ENCODE data around the gene SREBF1.

Gene SREBF1

DNA sequence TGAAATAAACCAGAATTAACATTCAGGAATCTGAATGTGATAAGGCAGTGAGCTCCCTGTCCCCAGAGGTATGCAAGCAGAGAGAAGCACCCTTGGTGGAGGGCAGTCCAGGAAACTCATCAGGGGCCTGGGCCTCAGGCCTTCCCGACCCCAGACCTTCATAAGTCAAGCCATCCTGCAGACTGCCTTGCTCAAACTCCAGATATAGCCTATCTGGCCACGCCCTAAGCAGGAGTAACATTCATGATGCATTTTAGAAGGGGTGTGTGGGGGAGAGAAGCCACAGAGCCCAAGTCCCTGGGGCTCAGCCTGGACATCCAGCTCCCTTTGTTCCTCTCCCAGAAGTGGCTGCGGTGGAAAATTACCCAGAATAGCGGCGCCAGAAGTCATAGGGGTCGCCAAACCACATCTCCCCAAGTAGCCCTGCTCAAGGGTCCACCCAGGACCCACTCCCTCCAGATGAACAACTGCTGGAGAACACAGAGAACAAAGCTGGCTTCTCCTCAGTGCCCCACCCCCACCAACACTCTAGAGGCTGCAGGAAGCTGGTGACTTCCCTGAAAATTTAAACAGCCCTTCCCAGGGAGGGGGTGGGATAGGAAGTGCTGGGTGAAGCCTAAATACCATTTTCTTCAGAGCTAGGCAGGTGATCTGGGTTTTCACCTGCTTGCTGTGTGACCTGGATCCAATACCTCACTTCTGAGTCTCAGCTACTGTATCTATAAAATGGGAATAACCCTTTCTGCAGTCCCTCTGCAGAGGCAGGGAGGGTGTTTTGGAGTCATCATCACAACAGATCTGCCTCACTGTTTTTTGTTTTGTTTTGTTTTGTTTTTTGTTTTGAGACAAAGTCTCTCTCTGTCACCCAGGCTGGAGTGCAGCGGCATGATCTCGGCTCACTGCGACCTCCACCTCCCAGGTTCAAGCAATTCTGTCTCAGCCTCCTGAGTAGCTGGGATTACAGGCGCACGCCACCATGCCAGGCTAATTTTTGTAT, 1.5 kb upstream of the SREBF1 start:
- Mint-ChIP-seq H3K27me3 (no peaks in the 10 kb centered on the region), H3K9me3 (no peaks in the 10 kb centered on the region), H3K27ac (peak overlapping the region; percentile 41), H3K4me1 (ENCODE audit: low read depth) (peaks cover 65% of the 10 kb centered on the region), H3K4me3 (peak overlapping the region; percentile 81), H3K36me3 (ENCODE audit: low read depth) (peaks cover 22% of the 10 kb centered on the region)

- H3K27ac Mint-ChIP-seq = peak overlapping the region; percentile 95
- peak overlapping the region; percentile 90 for H3K4me3 Mint-ChIP-seq
- no peaks in the 10 kb centered on the region for H3K9me3 Mint-ChIP-seq
- peaks cover 24% of the 10 kb centered on the region for H3K36me3 Mint-ChIP-seq (ENCODE audit: low read depth)
- no peaks in the 10 kb centered on the region for H3K27me3 Mint-ChIP-seq
- H3K4me1 Mint-ChIP-seq (ENCODE audit: low read depth) = peaks cover 69% of the 10 kb centered on the region
Observed at GRCh38 chr17:17837380-17837821, 615 bp upstream of the SREBF1 start.

DNA sequence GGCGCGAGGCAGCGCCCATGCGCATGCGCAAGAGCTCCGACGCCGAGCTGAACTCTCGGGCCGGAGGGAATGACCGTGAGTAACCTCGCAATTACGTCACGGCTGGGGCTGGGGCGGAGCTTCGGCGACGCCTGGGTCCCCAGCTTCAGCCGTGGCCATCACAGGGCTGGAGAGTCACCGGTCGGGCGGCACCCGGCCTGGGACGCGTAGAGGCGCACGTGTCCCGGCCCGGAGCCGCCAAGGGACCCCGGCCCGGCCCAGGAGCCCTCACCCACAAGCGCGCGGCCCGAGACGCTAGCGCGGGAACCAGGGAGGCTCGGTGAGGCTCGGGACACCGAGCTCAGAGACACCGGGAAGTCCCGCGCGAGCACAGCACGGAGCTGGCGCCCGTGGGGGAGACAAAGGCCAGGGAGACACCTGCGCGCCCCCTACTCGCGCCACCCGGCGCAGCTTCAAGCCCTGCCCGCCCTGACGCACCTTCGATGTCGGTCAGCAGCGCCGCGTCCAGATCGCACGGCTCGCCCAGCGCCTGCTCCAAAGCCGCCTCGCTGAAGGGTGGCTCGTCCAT, 452 bp downstream of the SREBF1 start:
- peaks cover 75% of the 10 kb centered on the region for H3K4me1 Mint-ChIP-seq (ENCODE audit: low read depth)
- H3K4me3 Mint-ChIP-seq = peak overlapping the region; percentile 90
- peak overlapping the region; percentile 95 for H3K27ac Mint-ChIP-seq
- no peaks in the 10 kb centered on the region for H3K9me3 Mint-ChIP-seq
- no peaks in the 10 kb centered on the region for H3K27me3 Mint-ChIP-seq
- H3K36me3 Mint-ChIP-seq (ENCODE audit: low read depth) = peaks cover 29% of the 10 kb centered on the region

DNA sequence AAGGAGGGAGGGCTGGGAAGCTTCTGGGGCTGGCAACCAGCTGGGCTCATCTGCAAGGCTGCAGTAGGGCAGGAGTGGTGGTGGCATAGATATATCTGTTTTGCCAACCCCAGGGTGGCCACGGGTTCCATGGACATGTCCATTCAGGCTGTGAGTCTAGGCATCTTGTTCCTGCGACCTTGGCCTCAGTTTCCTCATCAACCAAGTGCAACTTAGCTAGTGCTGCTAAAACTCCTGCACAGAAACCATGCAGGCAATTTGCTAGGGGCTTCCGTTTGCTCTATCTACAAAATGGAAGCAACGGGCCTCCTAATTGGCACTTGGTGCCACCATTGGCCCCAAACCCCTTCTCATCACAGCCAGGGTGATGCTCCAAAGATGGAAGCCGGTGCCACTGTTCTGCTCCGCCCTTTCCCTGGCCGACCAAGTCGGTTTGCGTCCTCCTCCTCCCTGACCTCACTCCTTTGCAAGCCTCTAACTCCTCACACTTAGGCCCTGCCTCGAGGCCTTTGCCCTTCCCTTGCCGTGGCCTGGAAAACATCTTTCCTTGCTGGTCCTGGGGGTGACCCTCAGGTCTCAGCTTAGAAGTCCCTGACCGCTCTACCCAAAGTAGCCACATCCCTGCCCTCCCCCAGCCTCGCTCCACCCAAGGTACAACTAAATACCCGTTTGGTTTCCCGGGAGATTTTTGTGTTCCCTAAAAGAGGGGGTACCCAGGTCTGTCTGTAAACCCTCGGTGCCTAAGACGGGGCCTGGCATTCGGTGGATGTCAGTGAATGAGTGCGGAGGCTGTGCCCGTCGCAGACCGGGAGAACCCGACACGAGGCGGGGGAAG, 1.2 kb downstream of the SREBF1 start:
- no peaks in the 10 kb centered on the region for H3K27me3 Mint-ChIP-seq
- no peaks in the 10 kb centered on the region for H3K9me3 Mint-ChIP-seq
- peak overlapping the region; percentile 90 for H3K4me3 Mint-ChIP-seq
- peaks cover 74% of the 10 kb centered on the region for H3K4me1 Mint-ChIP-seq (ENCODE audit: low read depth)
- H3K36me3 Mint-ChIP-seq (ENCODE audit: low read depth) = peaks cover 29% of the 10 kb centered on the region
- peak overlapping the region; percentile 90 for H3K27ac Mint-ChIP-seq

DNA sequence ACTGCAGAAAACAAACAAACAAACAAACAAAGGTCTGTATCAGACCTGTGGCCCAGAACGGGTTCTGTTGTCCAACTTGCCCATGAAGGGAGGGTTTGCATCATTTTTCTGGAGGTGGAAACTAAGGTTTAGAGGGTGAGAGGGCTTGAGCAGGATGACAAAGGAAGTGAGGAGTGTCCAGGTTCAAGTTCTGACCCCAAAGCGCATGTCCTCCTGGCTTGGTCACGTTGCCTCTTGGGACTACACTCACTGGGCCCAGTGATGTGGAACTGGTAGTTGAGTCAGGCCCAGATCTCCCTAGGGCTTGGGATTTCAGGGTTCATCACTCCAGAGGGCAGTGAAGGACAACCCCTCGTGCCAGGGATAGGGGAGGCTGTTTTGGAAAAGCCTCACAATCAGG, 1.8 kb downstream of the SREBF1 start:
- peak overlapping the region; percentile 84 for H3K27ac Mint-ChIP-seq
- H3K36me3 Mint-ChIP-seq (ENCODE audit: low read depth) = peaks cover 29% of the 10 kb centered on the region
- H3K4me1 Mint-ChIP-seq (ENCODE audit: low read depth) = peaks cover 74% of the 10 kb centered on the region
- H3K9me3 Mint-ChIP-seq = no peaks in the 10 kb centered on the region
- H3K4me3 Mint-ChIP-seq = peak overlapping the region; percentile 90
- no peaks in the 10 kb centered on the region for H3K27me3 Mint-ChIP-seq

GRCh38 chr17:17833658-17834357, 3.0 kb downstream of the SREBF1 start:
- Mint-ChIP-seq H3K27me3 (no peaks in the 10 kb centered on the region), H3K4me1 (ENCODE audit: low read depth) (peaks cover 63% of the 10 kb centered on the region), H3K27ac (peak overlapping the region; percentile 84), H3K36me3 (ENCODE audit: low read depth) (peaks cover 29% of the 10 kb centered on the region), H3K9me3 (no peaks in the 10 kb centered on the region), H3K4me3 (peak overlapping the region; percentile 90)

GRCh38 chr17:17832032-17832363, 4.8 kb downstream of the SREBF1 start:
- H3K9me3 Mint-ChIP-seq = no peaks in the 10 kb centered on the region
- H3K4me1 Mint-ChIP-seq (ENCODE audit: low read depth) = peaks cover 59% of the 10 kb centered on the region
- no peak overlapping the region for H3K4me3 Mint-ChIP-seq
- no peak overlapping the region for H3K27ac Mint-ChIP-seq
- no peaks in the 10 kb centered on the region for H3K27me3 Mint-ChIP-seq
- H3K36me3 Mint-ChIP-seq (ENCODE audit: low read depth) = peaks cover 34% of the 10 kb centered on the region

GRCh38 chr17:17831208-17832031, 5.4 kb downstream of the SREBF1 start:
- H3K4me3 Mint-ChIP-seq = no peak overlapping the region
- H3K4me1 Mint-ChIP-seq (ENCODE audit: low read depth) = peaks cover 63% of the 10 kb centered on the region
- no peak overlapping the region for H3K27ac Mint-ChIP-seq
- no peaks in the 10 kb centered on the region for H3K27me3 Mint-ChIP-seq
- peaks cover 38% of the 10 kb centered on the region for H3K36me3 Mint-ChIP-seq (ENCODE audit: low read depth)
- H3K9me3 Mint-ChIP-seq = no peaks in the 10 kb centered on the region

GRCh38 chr17:17830740-17831207, 6.0 kb downstream of the SREBF1 start:
- Mint-ChIP-seq H3K27me3 (no peaks in the 10 kb centered on the region), H3K9me3 (no peaks in the 10 kb centered on the region), H3K27ac (no peak overlapping the region), H3K4me1 (ENCODE audit: low read depth) (peaks cover 66% of the 10 kb centered on the region), H3K4me3 (no peak overlapping the region), H3K36me3 (ENCODE audit: low read depth) (peaks cover 38% of the 10 kb centered on the region)

DNA sequence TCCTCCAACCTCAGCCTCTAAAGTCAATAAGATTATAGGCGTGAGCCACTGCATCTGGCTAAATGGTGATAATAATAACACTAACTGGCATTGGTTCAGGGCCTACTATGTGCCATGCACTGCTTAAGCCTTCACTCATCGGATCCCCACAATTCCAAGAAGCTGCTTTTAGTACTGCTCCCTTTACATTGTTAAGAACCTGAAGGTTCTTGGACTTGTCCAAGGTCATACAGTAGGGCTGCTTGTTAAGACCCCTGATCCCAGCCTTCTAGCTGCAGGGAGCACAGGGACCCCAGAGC, 6.6 kb downstream of the SREBF1 start:
- no peak overlapping the region for H3K27ac Mint-ChIP-seq
- H3K4me1 Mint-ChIP-seq (ENCODE audit: low read depth) = peaks cover 66% of the 10 kb centered on the region
- no peak overlapping the region for H3K4me3 Mint-ChIP-seq
- H3K36me3 Mint-ChIP-seq (ENCODE audit: low read depth) = peaks cover 36% of the 10 kb centered on the region
- H3K9me3 Mint-ChIP-seq = no peaks in the 10 kb centered on the region
- no peaks in the 10 kb centered on the region for H3K27me3 Mint-ChIP-seq

DNA sequence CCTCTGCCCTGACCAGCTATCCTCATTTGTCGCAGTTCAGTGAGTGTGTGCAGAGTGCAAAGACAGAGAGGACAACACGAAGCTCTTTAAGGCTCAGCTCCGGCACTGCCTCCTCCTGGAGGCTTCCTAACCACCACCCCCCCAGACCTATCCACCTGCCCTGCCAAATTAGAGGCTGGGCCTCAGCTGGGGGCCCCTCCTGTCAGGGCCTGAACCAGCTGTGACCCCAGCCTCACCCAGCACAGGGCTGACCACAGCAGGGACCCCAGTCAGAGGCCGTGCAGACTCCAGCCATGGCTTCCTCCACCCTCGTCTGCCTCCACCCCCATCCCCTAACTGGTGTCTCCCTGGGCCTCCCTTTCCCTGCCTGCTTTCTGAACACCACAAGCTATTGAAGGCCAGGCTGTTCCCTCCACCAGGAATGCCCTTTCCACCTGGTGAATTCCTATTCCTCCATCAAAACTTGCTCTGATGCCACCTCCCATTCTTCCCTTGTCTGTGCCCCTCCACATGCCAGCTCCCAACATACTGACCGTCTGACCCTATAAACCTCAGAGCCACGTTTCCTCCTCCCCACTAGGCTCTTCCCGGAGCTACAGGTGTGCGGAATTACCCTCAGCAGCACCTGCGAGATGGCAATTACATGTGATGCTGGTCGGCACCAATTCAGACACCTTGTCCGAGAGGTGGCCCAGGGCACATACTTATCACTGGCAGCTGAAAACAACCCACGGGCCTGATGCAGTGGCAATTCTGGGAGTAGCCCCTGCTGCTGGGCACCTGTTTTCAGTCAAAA, 8.8 kb downstream of the SREBF1 start:
- peaks cover 65% of the 10 kb centered on the region for H3K4me1 Mint-ChIP-seq (ENCODE audit: low read depth)
- H3K27me3 Mint-ChIP-seq = no peaks in the 10 kb centered on the region
- H3K4me3 Mint-ChIP-seq = no peak overlapping the region
- peaks cover 19% of the 10 kb centered on the region for H3K36me3 Mint-ChIP-seq (ENCODE audit: low read depth)
- H3K27ac Mint-ChIP-seq = no peak overlapping the region
- H3K9me3 Mint-ChIP-seq = no peaks in the 10 kb centered on the region

DNA sequence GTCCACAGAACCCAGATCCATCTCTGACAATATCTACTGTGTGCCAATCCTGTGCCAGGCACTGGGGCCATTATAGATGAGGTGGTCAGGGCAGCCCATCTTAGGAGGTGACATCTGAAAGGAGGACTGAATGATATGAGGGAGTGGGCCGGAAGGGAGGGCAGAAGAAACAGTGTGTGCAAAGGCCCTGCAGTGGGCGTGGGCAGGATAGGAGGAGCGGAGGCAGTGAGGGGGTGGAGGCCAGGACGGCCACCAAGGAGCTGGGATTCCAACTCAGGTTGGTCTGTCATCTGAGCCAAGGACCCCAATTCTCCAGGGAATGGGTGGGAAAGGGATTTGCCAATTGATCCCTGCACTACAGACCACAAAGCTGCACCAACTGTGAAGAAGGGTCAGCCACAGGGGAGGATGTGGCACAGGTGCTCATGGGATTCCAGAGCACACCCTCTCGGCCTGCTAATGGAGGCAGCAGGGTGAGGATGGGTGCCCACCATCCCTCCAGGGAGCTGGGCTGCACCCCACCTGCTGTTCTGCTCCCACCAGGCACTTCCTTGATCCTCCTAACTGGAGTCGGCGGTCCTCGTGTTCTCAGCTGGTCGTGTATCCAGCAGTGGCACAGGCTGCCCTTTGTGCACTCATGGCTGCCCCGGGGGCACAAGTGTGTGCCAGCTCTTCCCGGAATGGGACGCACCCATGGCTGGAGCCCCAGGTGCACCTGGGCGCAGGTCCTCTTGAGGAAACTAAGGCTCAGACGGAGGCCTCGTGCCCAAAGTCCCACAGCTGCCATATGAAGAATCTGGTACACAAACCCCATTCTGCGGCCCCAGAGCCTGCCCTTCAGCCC, 9.6 kb downstream of the SREBF1 start:
- H3K9me3 Mint-ChIP-seq = no peaks in the 10 kb centered on the region
- H3K27ac Mint-ChIP-seq = peak overlapping the region; percentile 69
- H3K27me3 Mint-ChIP-seq = no peaks in the 10 kb centered on the region
- peaks cover 15% of the 10 kb centered on the region for H3K36me3 Mint-ChIP-seq (ENCODE audit: low read depth)
- peaks cover 68% of the 10 kb centered on the region for H3K4me1 Mint-ChIP-seq (ENCODE audit: low read depth)
- H3K4me3 Mint-ChIP-seq = no peak overlapping the region
